Mucosa of descending colon (tissue), 3 donors: ENCODE measurements around the gene SERPINB3. TPM values are rescaled to one million over a fixed set of nuclear protein-coding genes. Genes with fewer than 3 reads are reported as not detected.

Experiments
- ATAC-seq: fragments of 200-7000 bp; cut with Tn5 transposase; one replicate; pipeline ENCODE4 v1.9.1; 2020; ENCODE audit warnings: mild to moderate bottlenecking, moderate library complexity
- DNase-seq, 3 donors: peaks; one replicate each; pipeline ENCODE4 v3.0.0-alpha.2; 2020
- H3K36me3 ChIP-seq: fragments of 200-600 bp; one replicate; pipeline ENCODE4 v1.8.0; 2021; ENCODE audit warnings: low read depth, mild to moderate bottlenecking
- H3K4me1 ChIP-seq: fragments of 200-600 bp; one replicate; pipeline ENCODE4 v1.8.0; 2021; ENCODE audit warnings: low read depth, mild to moderate bottlenecking
- H3K4me3 ChIP-seq: fragments of 200-600 bp; one replicate; pipeline ENCODE4 v1.8.0; 2021; ENCODE audit warnings: mild to moderate bottlenecking
- H3K9me3 ChIP-seq: fragments of 200-600 bp; one replicate; pipeline ENCODE4 v1.8.0; 2021; ENCODE audit warnings: mild to moderate bottlenecking
- intact Hi-C, 2 donors: fragments of 100-400 bp; cut with DNase I in 1 of 2; cut with micrococcal nuclease in 1 of 2; formaldehyde crosslinking; loops; one replicate each; pipeline versions ENCODE4 v1.11.0 to v1.11.1; 2022; cut with DNase I, micrococcal nuclease
- total RNA-seq, 3 donors: library from RNA; stranded (reverse); fragmentation: NEBNext Ultra II Directional in 2 of 3; extraction: Animal tissue kit (Norgen Biotek cat#: 25700) in 2 of 3; gene quantifications; one replicate each; pipeline versions ENCODE4 v1.2.1 to v1.2.4, GENCODE V29; 2021 to 2023
- TF ChIP-seq, protein P1 (sequence below): fragments of 200-600 bp; IDR thresholded peaks from one replicate; pipeline ENCODE4 v1.8.0; 2022; ENCODE audit warnings: antibody characterized with exemption, mild to moderate bottlenecking
- donor health status: DM: no; HTN: no; CAD: no; lungs with moderate emphysema.
- donor health status: DM: no; HTN: no; CAD: no.
- donor health status: DM: no; HTN: yes; CAD: no.

SERPINB3 gene
- total RNA-seq, 3 donors from 2014 or later = not detected

GRCh38 chr18:63637703-63638102 lies 24.0 kb downstream of the SERPINB3 start:
- no peak for ATAC-seq
- Histone ChIP-seq H3K9me3 (no peaks in the 10 kb centered on the region), H3K4me3 (no peak overlapping the region), H3K36me3 (no peaks in the 10 kb centered on the region), H3K4me1 (no peaks in the 10 kb centered on the region)
- DNase-seq = no peak
- intact Hi-C loops = no loop called here
- TF ChIP-seq, protein P1, sequence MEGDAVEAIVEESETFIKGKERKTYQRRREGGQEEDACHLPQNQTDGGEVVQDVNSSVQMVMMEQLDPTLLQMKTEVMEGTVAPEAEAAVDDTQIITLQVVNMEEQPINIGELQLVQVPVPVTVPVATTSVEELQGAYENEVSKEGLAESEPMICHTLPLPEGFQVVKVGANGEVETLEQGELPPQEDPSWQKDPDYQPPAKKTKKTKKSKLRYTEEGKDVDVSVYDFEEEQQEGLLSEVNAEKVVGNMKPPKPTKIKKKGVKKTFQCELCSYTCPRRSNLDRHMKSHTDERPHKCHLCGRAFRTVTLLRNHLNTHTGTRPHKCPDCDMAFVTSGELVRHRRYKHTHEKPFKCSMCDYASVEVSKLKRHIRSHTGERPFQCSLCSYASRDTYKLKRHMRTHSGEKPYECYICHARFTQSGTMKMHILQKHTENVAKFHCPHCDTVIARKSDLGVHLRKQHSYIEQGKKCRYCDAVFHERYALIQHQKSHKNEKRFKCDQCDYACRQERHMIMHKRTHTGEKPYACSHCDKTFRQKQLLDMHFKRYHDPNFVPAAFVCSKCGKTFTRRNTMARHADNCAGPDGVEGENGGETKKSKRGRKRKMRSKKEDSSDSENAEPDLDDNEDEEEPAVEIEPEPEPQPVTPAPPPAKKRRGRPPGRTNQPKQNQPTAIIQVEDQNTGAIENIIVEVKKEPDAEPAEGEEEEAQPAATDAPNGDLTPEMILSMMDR = no peak

DNA sequence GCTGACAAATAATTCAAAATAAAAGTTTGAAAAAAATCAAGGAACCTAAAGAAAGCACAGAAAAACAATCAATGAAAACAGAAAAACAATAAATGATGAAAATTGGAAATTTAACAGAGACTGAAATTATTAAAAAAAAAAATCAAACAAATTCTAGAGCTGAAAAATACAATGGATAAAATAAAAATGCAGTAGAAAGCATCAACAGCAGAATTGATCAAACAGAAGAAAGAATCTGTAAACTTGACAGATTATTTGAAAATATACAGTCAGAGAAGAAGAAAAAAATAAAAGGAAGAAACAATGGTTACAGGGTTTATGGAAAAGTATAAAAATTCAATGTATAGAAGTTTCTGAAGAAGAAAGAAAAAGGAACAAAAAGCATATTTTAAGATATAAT lies 33.9 kb downstream of the SERPINB3 start:
- H3K36me3 ChIP-seq = no peaks in the 10 kb centered on the region
- no peaks in the 10 kb centered on the region for H3K4me1 ChIP-seq
- intact Hi-C loops = no loop called here
- peaks cover 19% of the 10 kb centered on the region for H3K9me3 ChIP-seq
- DNase-seq (no peak), ATAC-seq (no peak)
- TF ChIP-seq, protein P1 = no peak
- no peak overlapping the region for H3K4me3 ChIP-seq

GRCh38 chr18:63626431-63626830 lies 35.3 kb downstream of the SERPINB3 start:
- H3K4me3 ChIP-seq = no peak overlapping the region
- no peak for DNase-seq
- intact Hi-C loops = no loop called here
- TF ChIP-seq, protein P1 = no peak
- no peak for ATAC-seq
- H3K36me3 ChIP-seq = no peaks in the 10 kb centered on the region
- H3K4me1 ChIP-seq = no peaks in the 10 kb centered on the region
- peaks cover 19% of the 10 kb centered on the region for H3K9me3 ChIP-seq

- ATAC-seq (no peak), DNase-seq (no peak)
- H3K4me3 ChIP-seq = no peak overlapping the region
- no peaks in the 10 kb centered on the region for H3K4me1 ChIP-seq
- H3K36me3 ChIP-seq = no peaks in the 10 kb centered on the region
- TF ChIP-seq, protein P1 = no peak
- H3K9me3 ChIP-seq = peaks cover 19% of the 10 kb centered on the region
- intact Hi-C loops = no loop called here
Observed at GRCh38 chr18:63624863-63625262, 36.8 kb downstream of the SERPINB3 start.

- DNase-seq (no peak), ATAC-seq (no peak)
- no peak overlapping the region for H3K4me3 ChIP-seq
- no peaks in the 10 kb centered on the region for H3K36me3 ChIP-seq
- intact Hi-C loops = no loop called here
- H3K9me3 ChIP-seq = peaks cover 6% of the 10 kb centered on the region
- TF ChIP-seq, protein P1 = no peak
- no peaks in the 10 kb centered on the region for H3K4me1 ChIP-seq
Observed at GRCh38 chr18:63619661-63620060, 42.0 kb downstream of the SERPINB3 start.

DNA sequence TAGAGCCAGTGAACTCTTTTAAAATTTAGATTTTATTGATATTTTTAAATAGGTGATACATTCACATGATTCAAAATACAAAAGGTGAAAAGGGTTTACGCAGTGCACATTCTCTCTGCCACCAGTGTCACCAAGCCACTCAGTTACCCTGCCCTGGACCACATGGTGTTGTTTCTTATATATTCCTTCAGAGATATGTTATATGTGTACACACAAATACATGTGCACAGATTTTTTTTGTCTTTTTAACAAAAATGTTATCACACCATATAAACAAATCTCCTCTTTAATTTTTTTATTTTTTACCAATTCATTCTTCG lies 43.8 kb downstream of the SERPINB3 start:
- Histone ChIP-seq H3K4me3 (no peak overlapping the region), H3K9me3 (no peaks in the 10 kb centered on the region), H3K4me1 (no peaks in the 10 kb centered on the region), H3K36me3 (no peaks in the 10 kb centered on the region)
- intact Hi-C loops = no loop called here
- no peak for ATAC-seq
- no peak for DNase-seq
- TF ChIP-seq, protein P1 = no peak
